ENCODE data around the gene NUP98.
A peak's percentile ranks its signal among the peaks of the same experiment; 100 is the strongest.

The NUP98 gene

DNA sequence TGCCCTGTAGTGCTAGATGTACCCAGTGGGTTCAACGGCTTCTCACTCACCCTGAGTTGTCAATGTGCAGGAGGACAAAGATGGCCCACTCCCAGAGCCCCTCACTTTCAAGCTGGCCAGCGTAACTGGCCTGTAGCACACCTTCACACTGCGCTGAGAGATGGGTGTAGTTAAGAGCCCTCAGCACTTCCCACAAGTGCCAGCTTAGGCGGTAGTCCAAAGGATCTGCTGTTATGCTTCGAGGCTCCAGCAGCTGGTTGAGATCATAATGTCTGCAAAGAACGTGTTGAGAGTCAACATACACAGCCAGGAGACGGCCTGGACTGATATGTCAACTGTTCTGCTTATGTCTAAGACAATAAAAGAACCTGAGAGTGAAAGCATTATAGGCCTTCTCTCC, 111.4 kb downstream of the NUP98 start:
- peaks cover 14% of the 10 kb centered on the region for H3K36me3 Mint-ChIP-seq
- H3K27me3 Mint-ChIP-seq = no peaks in the 10 kb centered on the region
- peaks cover 17% of the 10 kb centered on the region for H3K4me1 Mint-ChIP-seq
- no peak overlapping the region for H3K4me3 Mint-ChIP-seq
- H3K9me3 Mint-ChIP-seq = no peaks in the 10 kb centered on the region
- H3K27ac Mint-ChIP-seq = no peak overlapping the region

DNA sequence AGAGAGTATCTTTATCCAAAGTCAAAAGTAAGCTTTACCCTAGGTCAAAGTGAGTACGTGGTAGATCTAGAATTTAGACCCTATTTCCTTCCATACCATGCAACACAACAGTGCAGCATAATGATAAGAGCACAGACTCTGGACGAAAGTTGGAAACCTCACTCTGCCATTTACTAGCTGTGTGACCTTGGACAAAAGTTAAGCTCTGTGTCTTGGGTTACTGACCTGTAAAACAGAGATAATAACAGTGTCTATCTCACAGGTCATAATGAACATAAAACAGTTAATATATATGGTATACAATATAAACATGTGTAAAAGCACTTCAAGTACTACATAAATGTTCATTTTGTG, 112.6 kb downstream of the NUP98 start:
- no peak overlapping the region for H3K4me3 Mint-ChIP-seq
- no peak overlapping the region for H3K27ac Mint-ChIP-seq
- no peaks in the 10 kb centered on the region for H3K9me3 Mint-ChIP-seq
- peaks cover 17% of the 10 kb centered on the region for H3K4me1 Mint-ChIP-seq
- no peaks in the 10 kb centered on the region for H3K27me3 Mint-ChIP-seq
- H3K36me3 Mint-ChIP-seq = peaks cover 15% of the 10 kb centered on the region

DNA sequence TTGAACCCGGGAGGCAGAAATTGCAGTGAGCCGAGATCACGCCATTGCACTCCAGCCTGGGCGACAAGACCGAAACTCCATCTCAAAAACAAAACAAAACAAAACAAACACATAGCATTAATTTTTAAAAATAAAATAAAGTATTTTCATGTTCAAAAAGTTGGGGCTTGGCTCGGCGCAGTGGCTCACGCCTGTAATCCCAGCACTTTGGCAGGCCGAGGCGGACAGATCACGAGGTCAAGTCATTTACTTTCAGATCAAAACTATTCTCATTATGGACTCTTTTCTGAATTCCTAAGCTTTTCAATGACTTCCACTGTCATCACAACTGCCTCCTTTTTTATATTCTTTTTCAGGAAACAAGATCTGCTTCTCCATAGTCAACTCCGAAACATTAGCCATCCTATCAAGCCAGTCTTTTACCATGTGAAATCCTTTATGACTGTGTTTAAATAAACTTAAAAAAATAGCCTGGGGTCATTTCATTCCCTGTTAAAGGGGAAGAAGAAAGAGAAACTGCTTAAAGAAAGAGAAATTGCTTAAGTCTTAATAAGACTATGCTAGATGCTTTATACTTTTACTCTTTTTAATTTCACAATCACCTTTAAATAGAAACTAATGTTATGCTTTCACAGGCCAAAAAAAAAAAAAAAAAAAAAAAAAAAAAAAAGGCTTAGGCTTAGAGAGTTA, 113.1 kb downstream of the NUP98 start:
- Mint-ChIP-seq H3K27me3 (no peaks in the 10 kb centered on the region), H3K27ac (no peak overlapping the region)

DNA sequence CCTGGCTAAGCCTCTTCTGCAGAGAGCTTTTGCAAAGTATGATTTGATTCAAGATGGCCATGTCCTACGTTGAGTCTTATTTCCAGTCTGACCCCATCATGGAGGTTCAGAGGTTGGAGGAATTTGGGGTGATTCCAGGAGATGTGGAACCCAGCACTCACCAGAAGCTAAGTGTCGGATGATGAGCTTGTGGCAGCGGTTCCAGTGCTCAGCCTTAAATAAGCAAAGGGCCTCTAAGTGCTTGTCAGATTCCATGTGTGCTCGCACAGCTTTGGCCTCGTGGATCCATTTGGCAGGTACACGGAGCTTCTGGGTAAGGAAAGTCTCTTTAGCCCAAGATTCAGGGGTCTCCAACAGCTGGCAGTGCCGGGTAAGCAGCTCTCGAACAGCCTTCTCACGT, 114.3 kb downstream of the NUP98 start:
- Mint-ChIP-seq H3K27ac (no peak overlapping the region), H3K27me3 (no peaks in the 10 kb centered on the region), H3K4me3 (no peak overlapping the region), H3K9me3 (no peaks in the 10 kb centered on the region), H3K4me1 (peaks cover 17% of the 10 kb centered on the region), H3K36me3 (peaks cover 21% of the 10 kb centered on the region)

More for the DNA sequence above, 113.1 kb downstream of the NUP98 start:
- Mint-ChIP-seq H3K4me3 (no peak overlapping the region), H3K9me3 (no peaks in the 10 kb centered on the region), H3K4me1 (peaks cover 17% of the 10 kb centered on the region), H3K36me3 (peaks cover 18% of the 10 kb centered on the region)

DNA sequence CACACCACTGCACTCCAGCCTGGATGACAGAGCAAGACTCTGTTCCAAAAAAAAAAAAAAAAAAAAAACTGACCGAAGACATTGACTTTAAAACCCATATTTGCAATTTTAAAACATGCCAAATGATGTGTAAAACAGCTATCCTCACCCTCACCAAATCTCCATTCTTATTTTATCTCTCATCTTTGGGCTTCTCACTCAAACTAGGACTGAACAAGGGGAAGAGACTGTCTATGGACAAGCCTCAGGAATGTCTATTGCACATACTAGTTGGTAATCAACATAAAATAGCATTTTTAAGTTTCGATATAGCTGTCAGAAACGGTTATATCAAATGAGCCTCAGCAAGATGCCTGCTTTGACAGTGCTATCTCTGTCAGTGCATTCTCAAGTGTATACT, 118.3 kb downstream of the NUP98 start:
- H3K4me1 Mint-ChIP-seq = peaks cover 14% of the 10 kb centered on the region
- H3K9me3 Mint-ChIP-seq = no peaks in the 10 kb centered on the region
- H3K36me3 Mint-ChIP-seq = peaks cover 30% of the 10 kb centered on the region
- no peaks in the 10 kb centered on the region for H3K27me3 Mint-ChIP-seq
- H3K27ac Mint-ChIP-seq = peak overlapping the region; percentile 19
- H3K4me3 Mint-ChIP-seq = no peak overlapping the region

DNA sequence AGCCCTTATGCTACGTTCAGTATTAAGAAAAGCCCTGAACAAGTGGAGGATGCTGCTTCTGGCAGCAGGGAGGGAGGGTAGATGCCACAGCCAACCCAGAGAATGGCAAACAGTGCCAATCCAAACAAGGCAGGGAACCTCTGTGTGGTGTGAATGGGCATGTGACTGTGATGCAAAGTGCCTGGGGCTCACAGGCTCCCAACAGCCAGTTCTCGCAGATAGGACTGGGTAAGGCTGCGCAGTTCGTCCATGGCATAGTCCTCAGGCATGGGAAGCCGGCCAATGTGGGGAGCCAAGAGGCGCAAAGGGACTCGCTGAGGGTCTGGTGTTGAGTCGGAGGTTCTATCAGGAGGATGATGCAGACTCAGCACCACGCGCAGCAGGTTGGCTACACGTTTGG, 121.4 kb downstream of the NUP98 start:
- H3K27me3 Mint-ChIP-seq = no peaks in the 10 kb centered on the region
- no peaks in the 10 kb centered on the region for H3K9me3 Mint-ChIP-seq
- H3K27ac Mint-ChIP-seq = no peak overlapping the region
- no peak overlapping the region for H3K4me3 Mint-ChIP-seq
- H3K36me3 Mint-ChIP-seq = peaks cover 29% of the 10 kb centered on the region
- H3K4me1 Mint-ChIP-seq = no peaks in the 10 kb centered on the region

DNA sequence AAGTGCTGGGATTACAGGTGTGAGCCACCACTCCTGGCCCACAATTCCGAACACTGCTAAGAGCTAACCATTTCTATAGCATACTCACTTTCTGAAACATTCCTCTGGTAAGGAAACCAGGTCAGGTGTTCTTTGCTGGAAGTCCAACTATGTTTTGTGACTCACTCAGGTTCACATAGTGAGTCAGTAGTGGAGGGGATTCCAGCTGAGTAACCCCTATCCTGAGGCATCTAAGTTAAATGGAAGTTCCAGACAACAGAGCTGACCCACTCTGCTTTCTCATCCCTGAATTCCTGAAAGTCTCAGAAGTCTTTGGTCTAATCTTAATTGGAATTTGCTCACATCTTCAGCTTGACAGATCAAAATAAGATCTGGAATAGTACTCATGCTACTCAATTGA, 123.2 kb downstream of the NUP98 start:
- Mint-ChIP-seq H3K4me3 (no peak overlapping the region), H3K4me1 (no peaks in the 10 kb centered on the region), H3K36me3 (peaks cover 26% of the 10 kb centered on the region), H3K27ac (peak overlapping the region; percentile 30), H3K9me3 (no peaks in the 10 kb centered on the region), H3K27me3 (no peaks in the 10 kb centered on the region)

DNA sequence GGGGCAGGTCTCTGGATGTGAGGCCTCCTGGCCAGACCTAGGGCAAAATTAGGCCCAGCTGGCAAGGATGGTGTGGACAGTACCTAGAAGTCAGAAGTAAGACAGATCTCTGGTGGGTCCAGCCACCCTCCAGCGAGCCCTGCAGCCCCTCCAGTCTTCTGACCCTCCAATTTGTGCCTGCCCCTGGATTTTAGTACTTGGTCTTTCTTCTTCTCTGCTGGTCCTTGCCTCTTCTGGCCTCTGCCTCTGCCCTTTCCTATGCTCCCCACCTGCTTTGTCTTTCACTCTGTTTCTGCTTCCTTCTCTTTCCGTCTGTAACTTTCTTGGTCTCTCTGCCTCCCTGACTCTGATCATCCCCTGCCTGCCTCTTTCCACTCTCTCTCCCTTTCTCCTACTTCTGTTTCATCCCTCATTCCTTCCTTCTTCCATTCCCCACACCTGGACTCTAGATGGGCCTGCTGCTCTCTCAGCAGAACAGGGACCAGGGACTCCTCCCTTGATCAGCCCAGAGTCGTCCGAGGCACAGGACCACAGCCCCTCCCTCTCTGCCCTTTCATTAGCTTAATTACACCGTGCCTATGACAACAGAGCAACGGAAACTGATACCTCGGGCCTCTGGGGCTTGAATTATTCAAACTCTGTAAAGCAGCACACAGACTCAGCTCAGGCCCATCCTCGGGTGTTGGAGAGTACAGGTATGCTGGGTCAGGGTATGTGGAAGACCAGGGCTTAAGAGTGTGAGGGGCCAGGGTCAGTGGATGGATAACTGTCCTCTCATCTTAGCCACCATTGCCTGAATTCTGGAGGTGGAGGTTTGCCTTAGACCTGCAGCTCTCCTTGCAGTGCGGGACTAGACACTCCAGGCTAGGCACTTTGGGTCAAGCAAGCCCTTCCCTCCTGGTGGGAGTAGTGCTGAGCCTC, 125.8 kb downstream of the NUP98 start, which contains the start of gene CHRNA10:
TSS of gene CHRNA10 (minus strand) at position 51 of the 921 bp plus-strand sequence. CDS start 72 bp downstream, outside the sequence.
- peak within 1 kb of the TSS; percentile 65 for H3K27ac Mint-ChIP-seq
- H3K4me3 Mint-ChIP-seq = no peak within 1 kb of the TSS
- H3K36me3 Mint-ChIP-seq = peaks cover 24% of the 10 kb centered on the region
- H3K27me3 Mint-ChIP-seq = no peaks in the 10 kb centered on the region
- H3K4me1 Mint-ChIP-seq = no peaks in the 10 kb centered on the region
- H3K9me3 Mint-ChIP-seq = no peaks in the 10 kb centered on the region

DNA sequence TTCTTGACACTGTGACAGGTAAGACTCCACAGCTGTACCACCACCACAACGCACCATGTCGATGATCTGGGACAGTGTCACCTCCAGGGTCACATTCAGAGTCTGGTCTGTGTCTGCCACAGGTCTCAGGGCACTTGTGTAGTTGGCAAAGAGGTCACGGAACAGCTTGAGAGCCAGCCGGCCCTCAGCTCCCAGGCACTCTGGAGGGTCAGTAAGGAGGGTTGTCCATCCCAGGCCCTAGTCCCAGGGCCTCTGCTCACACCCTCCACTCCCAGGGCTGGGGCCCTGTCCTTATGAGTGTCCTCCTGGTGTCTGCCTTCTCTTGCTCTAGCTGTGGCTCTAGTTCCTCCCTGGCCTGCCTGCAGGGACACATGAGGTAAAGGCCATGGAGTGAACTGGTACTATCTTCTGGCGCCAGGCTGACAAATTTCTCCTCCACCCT, 127.6 kb downstream of the NUP98 start:
- Mint-ChIP-seq H3K9me3 (no peaks in the 10 kb centered on the region), H3K36me3 (peaks cover 18% of the 10 kb centered on the region), H3K4me3 (no peak overlapping the region), H3K27me3 (no peaks in the 10 kb centered on the region), H3K27ac (no peak overlapping the region), H3K4me1 (no peaks in the 10 kb centered on the region)

DNA sequence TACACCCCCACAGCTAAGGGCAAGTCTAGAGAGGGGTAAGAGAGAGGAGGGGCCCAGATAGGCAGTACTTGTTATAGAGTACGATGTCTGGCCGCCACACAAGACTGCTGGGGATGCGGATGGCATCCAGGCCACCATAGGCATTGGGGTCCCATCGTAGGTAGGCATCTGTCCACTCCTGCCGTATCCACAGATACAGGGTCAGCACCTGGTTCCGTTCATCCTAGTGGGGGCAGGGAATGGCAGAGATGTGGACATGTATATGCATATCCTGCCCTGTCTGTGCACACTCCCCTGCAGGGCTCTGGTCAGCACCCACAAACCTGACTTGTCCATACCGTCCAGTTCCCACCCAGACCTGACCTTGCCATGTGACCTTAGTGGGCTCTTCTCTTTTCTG, 128.2 kb downstream of the NUP98 start:
- no peak overlapping the region for H3K27ac Mint-ChIP-seq
- H3K4me3 Mint-ChIP-seq = no peak overlapping the region
- no peaks in the 10 kb centered on the region for H3K4me1 Mint-ChIP-seq
- no peaks in the 10 kb centered on the region for H3K9me3 Mint-ChIP-seq
- no peaks in the 10 kb centered on the region for H3K27me3 Mint-ChIP-seq
- peaks cover 14% of the 10 kb centered on the region for H3K36me3 Mint-ChIP-seq

DNA sequence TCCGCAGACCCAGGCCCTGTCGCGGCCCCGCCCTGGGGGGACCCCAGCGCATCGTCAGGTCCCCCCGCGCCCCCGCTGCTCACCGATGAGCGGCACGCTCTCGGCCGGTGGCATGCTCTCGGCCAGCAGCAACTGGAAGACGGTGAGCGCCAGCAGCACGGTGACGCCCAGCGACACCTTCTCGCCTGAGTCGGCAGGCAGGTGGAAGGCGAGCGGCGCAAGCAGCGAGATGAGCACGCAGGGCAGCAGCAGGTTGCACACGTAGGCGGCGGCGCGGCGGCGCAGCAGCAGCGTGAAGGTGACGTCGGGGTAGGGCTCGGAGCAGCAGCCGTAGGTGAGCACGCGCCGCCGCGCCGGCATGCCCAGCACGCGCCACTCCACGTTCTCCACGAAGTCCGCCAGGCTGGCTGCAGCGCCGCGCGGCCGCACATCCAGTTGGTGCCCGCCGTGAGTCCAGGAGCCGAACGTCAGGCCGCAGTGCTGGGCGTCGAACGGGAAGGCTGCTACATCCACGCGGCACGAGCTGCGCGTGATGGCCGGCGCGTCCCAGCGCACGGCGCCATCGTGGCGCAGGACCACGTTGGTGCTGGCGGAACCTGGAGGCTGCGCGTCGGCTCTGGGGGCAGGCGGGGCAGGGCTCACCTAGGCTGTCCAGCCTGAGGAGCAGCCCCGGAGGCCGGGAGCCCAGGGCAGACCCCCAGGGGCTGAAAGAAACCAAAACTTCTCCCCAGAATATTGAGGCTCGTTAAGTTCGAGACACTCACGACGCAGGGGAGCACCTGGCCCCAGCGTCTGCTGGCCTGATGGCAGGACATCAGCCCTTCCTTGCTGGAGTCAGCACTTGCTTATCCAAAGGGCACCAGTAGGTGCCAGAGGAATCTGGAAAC, 130.0 kb downstream of the NUP98 start:
- Mint-ChIP-seq H3K27me3 (no peaks in the 10 kb centered on the region), H3K36me3 (peaks cover 12% of the 10 kb centered on the region), H3K27ac (no peak overlapping the region), H3K9me3 (no peaks in the 10 kb centered on the region), H3K4me1 (no peaks in the 10 kb centered on the region), H3K4me3 (no peak overlapping the region)

DNA sequence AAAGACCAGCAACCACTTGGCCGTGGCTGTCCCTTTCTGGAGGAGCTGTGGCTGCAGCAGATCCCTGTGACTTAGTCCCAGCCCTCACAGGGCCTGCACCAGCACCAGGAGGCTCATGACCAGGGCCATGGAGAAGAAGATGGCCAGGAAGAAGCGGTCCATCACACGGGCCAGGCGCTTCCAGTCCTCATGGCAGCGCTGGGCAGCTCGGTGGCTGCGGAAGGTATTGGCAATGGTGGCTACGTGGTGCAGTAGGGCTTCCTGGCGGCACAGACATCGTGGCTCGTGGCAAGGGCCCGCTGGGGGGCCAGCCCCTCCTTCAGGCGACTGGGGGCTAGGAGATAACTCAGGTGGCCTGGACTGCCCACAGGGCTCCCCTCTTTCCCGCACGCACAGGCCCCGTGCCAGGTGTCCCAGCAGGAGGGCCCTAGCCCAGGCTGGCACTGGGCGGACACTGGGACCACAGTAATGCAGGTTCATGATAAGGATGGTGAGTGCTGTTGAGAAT, 131.3 kb downstream of the NUP98 start:
- no peaks in the 10 kb centered on the region for H3K27me3 Mint-ChIP-seq
- H3K4me1 Mint-ChIP-seq = no peaks in the 10 kb centered on the region
- H3K9me3 Mint-ChIP-seq = no peaks in the 10 kb centered on the region
- no peak overlapping the region for H3K4me3 Mint-ChIP-seq
- peaks cover 8% of the 10 kb centered on the region for H3K36me3 Mint-ChIP-seq
- H3K27ac Mint-ChIP-seq = no peak overlapping the region

DNA sequence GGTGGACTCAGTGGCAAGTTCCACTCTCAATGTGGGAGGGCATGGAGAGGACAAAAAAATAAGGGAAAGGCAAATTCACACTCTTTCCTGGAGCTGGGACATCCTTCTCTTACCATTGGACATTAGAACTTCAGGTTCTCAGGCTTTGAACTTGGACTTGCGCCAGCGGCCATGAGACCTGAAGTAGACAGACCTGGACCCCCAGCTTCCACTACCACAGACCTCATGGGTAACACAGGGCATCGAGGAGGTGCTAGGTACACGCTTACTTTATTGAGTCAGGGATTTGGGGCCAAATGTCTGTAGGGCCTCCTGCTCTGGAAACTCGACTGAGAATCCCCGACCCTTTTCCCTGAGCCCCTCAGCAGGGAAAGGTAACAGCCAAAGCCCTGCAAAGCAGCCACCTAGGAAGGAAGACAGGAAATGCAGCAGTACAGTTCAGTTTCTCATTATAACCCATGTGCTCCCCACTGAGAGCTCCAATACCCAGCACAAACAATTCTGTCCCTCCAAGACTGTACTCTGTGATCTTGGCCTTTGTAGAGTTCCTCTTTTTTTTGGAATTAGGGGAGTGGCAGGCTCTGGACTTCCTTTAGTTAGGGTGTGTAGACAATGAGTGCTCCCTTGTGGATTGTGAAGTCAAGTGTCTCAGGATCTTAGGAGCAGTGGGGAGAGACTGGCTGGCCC, 131.9 kb downstream of the NUP98 start:
- H3K27ac Mint-ChIP-seq = no peak overlapping the region

DNA sequence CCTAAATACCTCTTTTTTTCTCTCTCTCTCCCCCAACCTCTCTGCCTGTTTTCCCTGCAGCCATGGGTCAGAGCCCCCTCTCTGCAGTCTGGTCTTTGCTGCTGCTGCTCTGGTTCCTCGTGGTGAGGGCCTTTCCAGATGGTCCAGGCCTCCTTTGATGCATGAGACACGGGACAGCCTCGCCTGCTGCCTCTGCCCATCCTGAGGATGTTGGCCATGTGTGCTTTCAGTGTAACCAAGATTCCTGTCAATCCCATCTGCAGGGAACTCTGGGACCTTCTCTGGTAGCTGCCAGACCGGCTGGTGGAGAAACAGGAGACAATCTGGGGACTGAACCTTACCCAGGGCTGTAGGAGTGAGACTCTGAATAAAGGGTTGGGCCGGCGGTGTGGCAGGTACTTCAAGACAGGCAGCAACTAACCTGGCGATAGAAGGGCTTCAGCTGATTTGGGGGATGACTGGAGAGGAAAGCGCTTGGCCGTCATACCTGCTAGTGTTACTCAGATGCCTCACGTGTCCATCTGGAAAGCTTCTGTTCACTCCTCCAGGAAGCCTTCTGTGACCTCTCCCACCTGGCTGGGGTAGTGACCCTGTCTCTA, 133.2 kb downstream of the NUP98 start:
- no peaks in the 10 kb centered on the region for H3K9me3 Mint-ChIP-seq
- no peak overlapping the region for H3K4me3 Mint-ChIP-seq
- H3K36me3 Mint-ChIP-seq = peaks cover 4% of the 10 kb centered on the region
- no peak overlapping the region for H3K27ac Mint-ChIP-seq
- no peaks in the 10 kb centered on the region for H3K27me3 Mint-ChIP-seq
- no peaks in the 10 kb centered on the region for H3K4me1 Mint-ChIP-seq

More for the DNA sequence above, 131.9 kb downstream of the NUP98 start:
- no peak overlapping the region for H3K4me3 Mint-ChIP-seq
- no peaks in the 10 kb centered on the region for H3K4me1 Mint-ChIP-seq
- H3K27me3 Mint-ChIP-seq = no peaks in the 10 kb centered on the region
- peaks cover 8% of the 10 kb centered on the region for H3K36me3 Mint-ChIP-seq
- H3K9me3 Mint-ChIP-seq = no peaks in the 10 kb centered on the region

All from activated naive CD4-positive, alpha-beta T cell treated with anti-CD3 and anti-CD28 coated beads, Interleukin-2, amount 50 U/mL, for 24 hours (primary cell).